ENCODE measurements around the gene IARS1. TPM values are rescaled to one million over a fixed set of nuclear protein-coding genes. Genes with fewer than 3 reads are reported as not detected.

The IARS1 gene
- total RNA-seq, 1 donor from 2014 or later: 74.2 TPM

- Histone ChIP-seq H3K9me3 (no peaks in the 10 kb centered on the region), H3K27ac (no peak overlapping the region), H3K36me3 (peaks cover 37% of the 10 kb centered on the region), H3K4me1 (peaks cover 24% of the 10 kb centered on the region), H3K4me3 (no peak overlapping the region), H3K27me3 (ENCODE audit: low read depth) (no peaks in the 10 kb centered on the region)
- intact Hi-C loops (cut with DNase I): no loop called here
- no peak for ATAC-seq
- TF ChIP-seq, protein P1, sequence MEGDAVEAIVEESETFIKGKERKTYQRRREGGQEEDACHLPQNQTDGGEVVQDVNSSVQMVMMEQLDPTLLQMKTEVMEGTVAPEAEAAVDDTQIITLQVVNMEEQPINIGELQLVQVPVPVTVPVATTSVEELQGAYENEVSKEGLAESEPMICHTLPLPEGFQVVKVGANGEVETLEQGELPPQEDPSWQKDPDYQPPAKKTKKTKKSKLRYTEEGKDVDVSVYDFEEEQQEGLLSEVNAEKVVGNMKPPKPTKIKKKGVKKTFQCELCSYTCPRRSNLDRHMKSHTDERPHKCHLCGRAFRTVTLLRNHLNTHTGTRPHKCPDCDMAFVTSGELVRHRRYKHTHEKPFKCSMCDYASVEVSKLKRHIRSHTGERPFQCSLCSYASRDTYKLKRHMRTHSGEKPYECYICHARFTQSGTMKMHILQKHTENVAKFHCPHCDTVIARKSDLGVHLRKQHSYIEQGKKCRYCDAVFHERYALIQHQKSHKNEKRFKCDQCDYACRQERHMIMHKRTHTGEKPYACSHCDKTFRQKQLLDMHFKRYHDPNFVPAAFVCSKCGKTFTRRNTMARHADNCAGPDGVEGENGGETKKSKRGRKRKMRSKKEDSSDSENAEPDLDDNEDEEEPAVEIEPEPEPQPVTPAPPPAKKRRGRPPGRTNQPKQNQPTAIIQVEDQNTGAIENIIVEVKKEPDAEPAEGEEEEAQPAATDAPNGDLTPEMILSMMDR (IDR thresholded peaks at IDR 0.05): no peak
- no peak for DNase-seq
Measured at GRCh38 chr9:92295240-92295790, 1.8 kb upstream of the IARS1 start.

DNA sequence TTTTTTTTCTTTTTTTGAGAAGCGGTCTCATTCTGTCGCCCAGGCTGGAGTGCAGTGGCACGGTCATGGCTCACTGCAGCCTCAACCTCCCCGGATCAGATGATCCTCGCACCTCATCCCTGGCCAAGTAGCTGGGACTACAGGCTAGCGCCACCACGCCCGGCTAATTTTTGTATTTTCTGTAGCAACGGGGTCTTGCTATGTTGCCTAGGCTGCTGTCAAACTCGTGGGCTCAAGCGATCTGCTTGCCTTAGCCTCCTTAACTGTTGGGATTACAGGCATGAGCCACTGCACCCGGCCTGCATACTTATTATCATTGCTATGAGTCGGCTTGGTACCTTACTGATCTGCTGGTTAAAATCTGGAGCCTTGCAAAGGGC lies 790 bp upstream of the IARS1 start:
- intact Hi-C loops (cut with DNase I): no loop called here
- peaks cover 27% of the 10 kb centered on the region for H3K36me3 ChIP-seq
- ATAC-seq: peak in 1 of 2 donors; percentile 23
- TF ChIP-seq, protein P1 (IDR thresholded peaks at IDR 0.05): no peak
- H3K27me3 ChIP-seq (ENCODE audit: low read depth): no peaks in the 10 kb centered on the region
- H3K4me3 ChIP-seq: peak overlapping the region; percentile 77
- H3K9me3 ChIP-seq: no peaks in the 10 kb centered on the region
- DNase-seq: peak; percentile 41
- peak overlapping the region; percentile 84 for H3K27ac ChIP-seq
- H3K4me1 ChIP-seq: peaks cover 24% of the 10 kb centered on the region

DNA sequence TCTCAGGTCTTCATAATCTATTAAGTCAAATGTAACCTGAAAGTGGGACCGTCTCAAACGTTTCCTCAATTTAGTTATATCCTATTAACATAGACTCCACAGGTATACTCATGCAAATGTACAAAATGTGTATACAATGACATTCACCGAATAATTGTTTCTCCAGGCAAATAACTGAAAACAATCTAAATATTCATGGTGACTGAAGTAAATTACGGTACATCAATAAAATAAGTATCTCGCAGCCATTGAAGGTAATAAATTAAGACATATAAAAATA lies 482 bp downstream of the IARS1 start:
- intact Hi-C loops (cut with DNase I): no loop called here
- DNase-seq: no peak
- peak overlapping the region; percentile 84 for H3K27ac ChIP-seq
- ATAC-seq: no peak
- TF ChIP-seq, protein P1 (IDR thresholded peaks at IDR 0.05): no peak
- peaks cover 24% of the 10 kb centered on the region for H3K4me1 ChIP-seq
- H3K27me3 ChIP-seq (ENCODE audit: low read depth): no peaks in the 10 kb centered on the region
- peaks cover 24% of the 10 kb centered on the region for H3K36me3 ChIP-seq
- H3K4me3 ChIP-seq: peak overlapping the region; percentile 77
- no peaks in the 10 kb centered on the region for H3K9me3 ChIP-seq

DNA sequence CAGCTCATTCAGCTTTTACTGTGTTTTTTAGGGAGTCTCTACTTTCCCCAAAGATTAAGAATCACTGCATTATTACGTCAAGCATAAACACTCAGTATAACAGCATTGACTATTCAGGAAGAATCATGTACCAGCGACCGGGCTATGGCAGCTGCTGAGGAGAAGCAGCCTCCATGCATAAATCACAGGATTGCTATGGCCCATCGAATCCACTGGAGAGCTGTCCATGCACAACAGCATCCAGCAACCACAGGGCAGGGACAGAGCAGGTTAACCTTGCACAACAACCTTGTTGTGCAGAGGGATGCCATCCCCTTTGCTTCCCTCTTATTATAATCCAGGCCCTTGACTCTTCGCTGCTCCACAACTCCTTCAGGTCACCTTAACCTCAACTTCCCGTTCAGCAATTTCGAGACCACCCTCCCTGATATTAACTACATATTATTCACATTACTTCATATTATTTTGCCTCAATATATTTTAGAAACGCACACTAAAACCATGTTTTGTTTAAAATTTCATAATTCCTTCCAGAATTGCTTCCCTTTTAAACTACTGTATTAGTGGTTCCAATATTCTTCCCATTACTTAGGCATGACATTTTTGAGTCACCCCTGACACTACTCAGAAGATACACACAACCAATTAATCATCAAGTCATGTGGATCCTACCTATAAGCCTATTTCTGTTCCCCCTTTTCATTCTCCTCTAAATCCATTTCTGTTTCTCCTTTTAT lies 991 bp downstream of the IARS1 start:
- ATAC-seq (no peak), DNase-seq (no peak)
- TF ChIP-seq, protein P1 (IDR thresholded peaks at IDR 0.05): no peak
- intact Hi-C loops (cut with DNase I): no loop called here
- peaks cover 24% of the 10 kb centered on the region for H3K4me1 ChIP-seq
- H3K27ac ChIP-seq: peak overlapping the region; percentile 84
- no peaks in the 10 kb centered on the region for H3K9me3 ChIP-seq
- H3K36me3 ChIP-seq: peaks cover 24% of the 10 kb centered on the region
- H3K27me3 ChIP-seq (ENCODE audit: low read depth): no peaks in the 10 kb centered on the region
- peak overlapping the region; percentile 77 for H3K4me3 ChIP-seq

DNA sequence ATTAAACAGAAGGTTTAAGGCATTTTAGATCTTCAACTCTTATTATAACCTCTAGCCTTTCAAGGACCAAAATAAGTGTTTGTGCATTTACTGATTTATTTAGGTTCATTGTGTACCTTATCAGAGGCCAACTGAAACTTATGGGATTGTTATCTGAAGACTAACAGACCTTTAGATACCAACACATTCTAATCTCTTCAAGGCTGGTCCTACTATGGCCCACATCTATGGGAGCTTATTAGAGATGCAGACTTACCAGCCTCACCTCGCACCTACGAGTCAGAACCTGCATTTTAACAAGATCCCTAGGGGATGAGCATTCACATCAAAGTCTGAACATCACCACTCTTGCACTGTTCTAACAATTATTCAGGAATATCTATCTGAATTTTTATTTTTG lies 1.9 kb downstream of the IARS1 start:
- intact Hi-C loops (cut with DNase I): no loop called here
- H3K9me3 ChIP-seq: no peaks in the 10 kb centered on the region
- H3K36me3 ChIP-seq: peaks cover 24% of the 10 kb centered on the region
- no peak for DNase-seq
- ATAC-seq: no peak
- no peaks in the 10 kb centered on the region for H3K27me3 ChIP-seq (ENCODE audit: low read depth)
- no peak overlapping the region for H3K27ac ChIP-seq
- peaks cover 24% of the 10 kb centered on the region for H3K4me1 ChIP-seq
- no peak overlapping the region for H3K4me3 ChIP-seq
- TF ChIP-seq, protein P1 (IDR thresholded peaks at IDR 0.05): no peak
